A673 (cell line): ENCODE measurements around the gene SLC22A3.

Experiments
- EZH2 ChIP-seq: fragments of 200-600 bp; sonication (generic); IDR thresholded peaks from 2 replicates; pipeline ENCODE4 v1.6.1; 2017; ENCODE audit warnings: borderline replicate concordance, low read depth, mild to moderate bottlenecking, mixed read lengths, antibody characterized with exemption, low read length; ENCODE audit not compliant: poor library complexity, severe bottlenecking
- TF ChIP-seq, protein P1 (sequence below): fragments of 300-800, 200-600 bp; sonication (generic); conservative IDR thresholded peaks from 2 replicates; pipeline ENCODE4 v1.5.1; 2017; ENCODE audit warnings: low read depth, mild to moderate bottlenecking, antibody characterized with exemption, low read length, moderate library complexity, mixed read lengths

DNA sequence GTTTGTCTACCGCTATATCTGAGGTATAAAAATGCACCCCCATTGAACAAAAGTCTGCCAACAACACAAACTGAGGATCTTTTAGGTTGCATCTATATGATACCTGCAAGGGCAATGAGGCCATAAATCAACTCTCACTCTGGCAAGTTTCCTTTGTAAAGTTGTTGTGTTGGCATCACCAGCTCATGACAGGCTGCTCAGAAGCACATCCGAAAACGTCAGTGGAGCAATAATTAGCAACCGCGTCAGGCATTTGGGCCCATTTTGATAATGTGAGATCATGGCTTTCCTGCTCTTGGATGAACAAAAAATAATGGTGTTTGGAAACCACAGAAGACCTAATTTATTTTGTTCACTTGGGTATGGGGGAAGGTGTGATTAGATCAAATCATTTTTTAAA is 12.0 kb upstream of the SLC22A3 start:
- TF ChIP-seq, protein P1, sequence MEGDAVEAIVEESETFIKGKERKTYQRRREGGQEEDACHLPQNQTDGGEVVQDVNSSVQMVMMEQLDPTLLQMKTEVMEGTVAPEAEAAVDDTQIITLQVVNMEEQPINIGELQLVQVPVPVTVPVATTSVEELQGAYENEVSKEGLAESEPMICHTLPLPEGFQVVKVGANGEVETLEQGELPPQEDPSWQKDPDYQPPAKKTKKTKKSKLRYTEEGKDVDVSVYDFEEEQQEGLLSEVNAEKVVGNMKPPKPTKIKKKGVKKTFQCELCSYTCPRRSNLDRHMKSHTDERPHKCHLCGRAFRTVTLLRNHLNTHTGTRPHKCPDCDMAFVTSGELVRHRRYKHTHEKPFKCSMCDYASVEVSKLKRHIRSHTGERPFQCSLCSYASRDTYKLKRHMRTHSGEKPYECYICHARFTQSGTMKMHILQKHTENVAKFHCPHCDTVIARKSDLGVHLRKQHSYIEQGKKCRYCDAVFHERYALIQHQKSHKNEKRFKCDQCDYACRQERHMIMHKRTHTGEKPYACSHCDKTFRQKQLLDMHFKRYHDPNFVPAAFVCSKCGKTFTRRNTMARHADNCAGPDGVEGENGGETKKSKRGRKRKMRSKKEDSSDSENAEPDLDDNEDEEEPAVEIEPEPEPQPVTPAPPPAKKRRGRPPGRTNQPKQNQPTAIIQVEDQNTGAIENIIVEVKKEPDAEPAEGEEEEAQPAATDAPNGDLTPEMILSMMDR: no peak
- no peak for TF ChIP-seq EZH2
